GM10266 (cell line): ENCODE measurements around the gene ARSK.

ENCODE experiments used
- DNase-seq: peaks from one replicate; pipeline ENCODE4 v3.0.0; 2012; ENCODE audit errors: extremely low spot score
- TF ChIP-seq, protein P1 (sequence below): IDR thresholded peaks from 2 replicates; pipeline ENCODE4 v1.5.1; 2012; ENCODE audit warnings: mild to moderate bottlenecking, low read depth; ENCODE audit not compliant: control insufficient read depth, insufficient read depth; ENCODE audit errors: missing control alignments

The ARSK gene

DNA sequence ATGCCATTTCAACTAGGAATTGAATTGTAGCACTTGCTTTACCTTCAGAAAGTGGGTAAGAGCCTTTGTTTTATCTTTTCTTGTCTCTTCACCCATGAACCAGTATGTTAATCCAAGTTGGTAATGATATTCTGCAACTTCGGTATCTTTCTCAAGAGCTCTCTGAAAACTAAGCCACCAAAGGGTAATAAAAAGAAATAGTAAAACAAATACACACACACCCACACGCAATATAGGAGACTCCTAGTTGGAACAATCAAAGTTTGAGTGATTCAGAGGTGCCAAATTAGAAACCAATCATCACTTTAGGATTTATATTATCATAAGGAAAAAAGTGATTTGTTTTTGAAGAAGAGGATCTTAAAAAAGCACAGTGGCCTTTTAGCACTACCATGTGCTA is 30.5 kb upstream of the ARSK start:
- no peak for DNase-seq
- TF ChIP-seq, protein P1, sequence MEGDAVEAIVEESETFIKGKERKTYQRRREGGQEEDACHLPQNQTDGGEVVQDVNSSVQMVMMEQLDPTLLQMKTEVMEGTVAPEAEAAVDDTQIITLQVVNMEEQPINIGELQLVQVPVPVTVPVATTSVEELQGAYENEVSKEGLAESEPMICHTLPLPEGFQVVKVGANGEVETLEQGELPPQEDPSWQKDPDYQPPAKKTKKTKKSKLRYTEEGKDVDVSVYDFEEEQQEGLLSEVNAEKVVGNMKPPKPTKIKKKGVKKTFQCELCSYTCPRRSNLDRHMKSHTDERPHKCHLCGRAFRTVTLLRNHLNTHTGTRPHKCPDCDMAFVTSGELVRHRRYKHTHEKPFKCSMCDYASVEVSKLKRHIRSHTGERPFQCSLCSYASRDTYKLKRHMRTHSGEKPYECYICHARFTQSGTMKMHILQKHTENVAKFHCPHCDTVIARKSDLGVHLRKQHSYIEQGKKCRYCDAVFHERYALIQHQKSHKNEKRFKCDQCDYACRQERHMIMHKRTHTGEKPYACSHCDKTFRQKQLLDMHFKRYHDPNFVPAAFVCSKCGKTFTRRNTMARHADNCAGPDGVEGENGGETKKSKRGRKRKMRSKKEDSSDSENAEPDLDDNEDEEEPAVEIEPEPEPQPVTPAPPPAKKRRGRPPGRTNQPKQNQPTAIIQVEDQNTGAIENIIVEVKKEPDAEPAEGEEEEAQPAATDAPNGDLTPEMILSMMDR = no peak

DNA sequence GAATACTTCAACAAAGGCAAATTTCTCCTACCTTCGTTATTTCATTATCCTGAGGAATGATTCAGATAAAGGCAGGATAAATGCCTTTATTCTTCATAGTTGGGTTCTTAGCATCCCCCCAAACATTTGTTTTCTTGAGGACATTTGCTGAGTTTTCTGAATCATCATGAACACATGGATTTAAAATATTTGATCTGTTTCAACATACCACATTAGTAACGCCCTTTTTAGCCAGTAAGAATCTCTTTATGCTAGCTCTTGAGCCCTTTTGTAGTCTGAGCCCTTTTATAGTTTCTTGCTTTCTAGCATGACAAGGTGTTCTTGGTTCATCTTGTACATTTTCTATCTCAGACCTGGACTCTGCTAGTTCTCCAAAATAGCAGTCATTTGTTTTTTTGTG is 28.0 kb upstream of the ARSK start:
- DNase-seq = no peak
- TF ChIP-seq, protein P1 = no peak

DNA sequence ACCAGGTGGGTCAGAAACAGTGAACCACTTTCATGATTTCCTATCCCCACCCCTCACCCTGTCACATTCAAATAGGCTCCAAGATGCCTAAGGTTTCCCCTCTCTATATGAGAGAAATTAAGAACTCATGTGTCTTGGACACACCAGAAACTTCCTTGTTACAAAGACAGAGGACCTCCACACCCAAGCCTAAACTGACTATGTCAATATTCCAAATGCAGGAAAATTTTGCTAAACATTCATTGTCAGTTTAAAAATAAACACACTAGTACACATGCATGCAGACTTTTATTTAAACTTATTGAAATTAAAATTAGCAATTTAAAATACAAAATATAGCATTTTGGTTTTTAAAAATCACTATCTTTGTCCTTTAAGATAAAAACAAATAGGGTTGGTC is 26.3 kb upstream of the ARSK start:
- no peak for DNase-seq
- TF ChIP-seq, protein P1 = no peak

DNA sequence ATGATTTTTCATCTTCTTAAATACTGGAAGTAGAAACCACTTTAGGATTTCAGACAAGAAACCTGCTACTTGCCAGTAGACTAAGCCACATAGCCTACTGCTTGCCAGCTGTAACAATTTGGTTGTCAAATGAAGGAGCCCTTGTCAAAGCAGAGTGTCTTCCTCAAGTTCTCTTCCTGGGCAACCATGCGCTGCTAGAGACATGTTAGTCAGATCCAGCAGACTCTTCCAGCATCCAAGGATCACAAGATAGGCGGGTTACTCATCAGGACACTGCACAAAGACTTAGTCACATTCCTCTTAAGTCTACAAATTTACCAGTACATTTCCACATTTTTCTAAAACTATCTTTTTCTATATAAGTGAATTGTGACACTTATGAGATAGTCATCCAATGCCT is 24.5 kb upstream of the ARSK start:
- no peak for DNase-seq
- TF ChIP-seq, protein P1 = no peak

DNA sequence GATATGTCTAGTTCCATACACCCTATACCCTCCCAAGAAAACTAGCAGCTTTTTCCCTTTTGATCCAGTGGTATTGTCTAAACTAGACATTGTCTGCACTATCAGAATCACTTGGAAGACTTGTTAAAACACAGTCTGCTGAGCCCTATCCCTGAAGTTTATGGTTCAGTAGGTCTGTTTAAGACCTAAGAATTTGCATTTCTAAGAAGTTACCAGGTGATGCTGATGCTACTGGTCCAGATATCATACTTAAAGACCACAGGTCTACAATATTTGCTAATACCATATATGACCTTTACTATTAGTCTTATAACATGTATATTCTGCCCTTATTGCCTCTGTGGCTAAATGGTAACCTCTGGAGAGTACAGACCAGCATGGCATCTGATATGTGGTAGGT is 23.4 kb upstream of the ARSK start:
- TF ChIP-seq, protein P1 = no peak

DNA sequence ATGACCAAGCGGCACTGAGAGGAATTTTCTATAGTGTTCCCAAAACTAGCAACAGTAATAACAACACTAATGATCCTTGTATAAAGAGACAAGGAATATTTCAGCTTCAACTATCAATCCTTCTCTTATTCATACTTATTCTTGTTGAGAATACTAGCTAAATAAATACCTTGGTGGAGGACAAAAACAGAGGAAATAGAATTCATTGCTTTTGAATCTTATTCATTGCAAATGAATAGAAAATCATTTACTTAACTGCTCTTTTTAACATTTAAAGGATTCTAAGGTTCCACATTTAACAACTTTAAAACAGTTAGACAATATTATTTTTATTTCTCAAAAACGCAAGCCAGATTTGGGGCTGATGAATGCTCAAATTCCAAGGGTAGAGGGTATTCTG is 22.5 kb upstream of the ARSK start:
- no peak for DNase-seq
- TF ChIP-seq, protein P1 = no peak

More for the DNA sequence above, 23.4 kb upstream of the ARSK start:
- no peak for DNase-seq

DNA sequence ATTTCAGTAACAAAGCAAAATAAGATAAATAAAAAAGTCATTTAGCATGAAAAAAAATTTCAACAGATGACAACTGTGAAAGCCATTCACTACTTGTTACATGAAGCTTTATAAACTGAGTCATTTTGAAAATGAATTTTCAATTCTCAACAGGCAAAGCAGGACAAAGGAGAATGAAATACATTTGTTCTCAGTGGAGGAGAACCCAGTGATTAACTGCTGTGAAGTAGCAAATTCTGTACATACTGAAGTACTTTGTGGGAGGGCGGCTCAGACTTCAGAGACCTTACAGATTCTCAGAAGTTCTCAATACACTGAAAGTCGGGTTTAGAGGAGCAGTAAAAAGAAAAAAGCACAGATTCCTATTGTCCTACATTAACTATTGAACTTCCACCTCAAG is 21.8 kb upstream of the ARSK start:
- TF ChIP-seq, protein P1 = no peak
- no peak for DNase-seq
